GM06990 (cell line): ENCODE measurements around the gene ABCF2.

Source experiments
- DNase-seq: peaks from one replicate; pipeline ENCODE4 v3.0.0-alpha.2; 2011; ENCODE audit not compliant: insufficient read length; ENCODE audit errors: extremely low read depth
- H3K27me3 ChIP-seq: replicated peaks from 2 replicates; pipeline ENCODE4 v1.6.0; 2011; ENCODE audit warnings: low read length; ENCODE audit not compliant: control insufficient read depth, insufficient read depth
- H3K36me3 ChIP-seq: 2 replicates; pipeline ENCODE4 v1.5.1; 2011; ENCODE audit warnings: low read length; ENCODE audit not compliant: control insufficient read depth, insufficient read depth
- H3K4me3 ChIP-seq: replicated peaks from 2 replicates; pipeline ENCODE4 v1.5.1; 2011; ENCODE audit warnings: low read depth, mild to moderate bottlenecking, control low read depth, low read length
- CTCF ChIP-seq: IDR thresholded peaks from 2 replicates; pipeline ENCODE4 v1.5.1; 2011; ENCODE audit warnings: low read length, control low read depth, mild to moderate bottlenecking, inconsistent platforms; ENCODE audit not compliant: insufficient read depth, poor library complexity, severe bottlenecking

ABCF2 gene

GRCh38 chr7:151178236-151178635, 48.8 kb downstream of the ABCF2 start:
- no peaks in the 10 kb centered on the region for H3K36me3 ChIP-seq

GRCh38 chr7:151177310-151177709, 49.7 kb downstream of the ABCF2 start:
- H3K36me3 ChIP-seq: no peaks in the 10 kb centered on the region
- no peak overlapping the region for H3K4me3 ChIP-seq
- no peak for DNase-seq
- TF ChIP-seq CTCF: no peak
- H3K27me3 ChIP-seq: peaks cover 1% of the 10 kb centered on the region; the same call in 1 of the 2 replicates

More at GRCh38 chr7:151178236-151178635, 48.8 kb downstream of the ABCF2 start:
- Histone ChIP-seq H3K27me3 (peaks cover 1% of the 10 kb centered on the region), H3K4me3 (no peak overlapping the region)
- no peak for DNase-seq
- no peak for TF ChIP-seq CTCF

- no peak overlapping the region for H3K4me3 ChIP-seq
- peaks cover 1% of the 10 kb centered on the region; the same call in 1 of the 2 replicates for H3K27me3 ChIP-seq
- TF ChIP-seq CTCF: no peak
- no peaks in the 10 kb centered on the region for H3K36me3 ChIP-seq
- DNase-seq: no peak
Observed at GRCh38 chr7:151176401-151176800, 50.6 kb downstream of the ABCF2 start.

- TF ChIP-seq CTCF: peak; percentile 4
- Histone ChIP-seq H3K4me3 (no peak overlapping the region), H3K36me3 (no peaks in the 10 kb centered on the region), H3K27me3 (peaks cover 1% of the 10 kb centered on the region; the same call in 1 of the 2 replicates)
- no peak for DNase-seq
Observed at GRCh38 chr7:151175793-151176311, 51.2 kb downstream of the ABCF2 start.

- no peak overlapping the region for H3K4me3 ChIP-seq
- H3K36me3 ChIP-seq: no peaks in the 10 kb centered on the region
- no peak for DNase-seq
- TF ChIP-seq CTCF: no peak
- H3K27me3 ChIP-seq: no peaks in the 10 kb centered on the region
Observed at GRCh38 chr7:151175047-151175792, 51.8 kb downstream of the ABCF2 start.
